MM.1S (cell line): ENCODE measurements around the gene KIAA1191.
A peak's percentile ranks its signal among the peaks of the same experiment; 100 is the strongest.

ENCODE experiments used
- DNase-seq: peaks from one replicate; pipeline ENCODE4 v3.0.0-alpha.2; 2015
- H2AFZ ChIP-seq: fragments of 300-600 bp; sonication (generic); 2 replicates; pipeline ENCODE4 v1.6.0; 2016; ENCODE audit warnings: antibody characterized with exemption, low read length
- H3F3A ChIP-seq: fragments of 300-600 bp; sonication (generic); 2 replicates; pipeline ENCODE4 v1.6.1; 2016; ENCODE audit warnings: mild to moderate bottlenecking, antibody characterized with exemption, low read length, moderate library complexity, mixed read lengths; ENCODE audit not compliant: insufficient read depth
- H3K27ac ChIP-seq: fragments of 300-600 bp; sonication (generic); 2 replicates; pipeline ENCODE4 v1.5.1; 2016; ENCODE audit warnings: mild to moderate bottlenecking, low read length
- H3K27me3 ChIP-seq: fragments of 300-600 bp; sonication (generic); replicated peaks from 2 replicates; pipeline ENCODE4 v1.6.0; 2016; ENCODE audit warnings: low read length; ENCODE audit not compliant: insufficient read depth
- H3K36me3 ChIP-seq: fragments of 300-600 bp; sonication (generic); replicated peaks from 2 replicates; pipeline ENCODE4 v1.6.1; 2016; ENCODE audit warnings: mild to moderate bottlenecking, low read length, mixed read lengths; ENCODE audit not compliant: insufficient read depth
- H3K4me1 ChIP-seq: fragments of 300-600 bp; sonication (generic); 2 replicates; pipeline ENCODE4 v1.6.1; 2016; ENCODE audit warnings: low read length, mixed read lengths
- H3K4me2 ChIP-seq: fragments of 300-600 bp; sonication (generic); 2 replicates; pipeline ENCODE4 v1.6.0; 2016; ENCODE audit warnings: low read depth, low read length
- H3K4me3 ChIP-seq: fragments of 300-600 bp; sonication (generic); 2 replicates; pipeline ENCODE4 v1.5.1; 2016; ENCODE audit warnings: low read length, mixed read lengths
- H3K79me2 ChIP-seq: fragments of 300-600 bp; sonication (generic); 2 replicates; pipeline ENCODE4 v1.6.1; 2016; ENCODE audit warnings: mixed run types, low read length, mixed read lengths
- H3K9ac ChIP-seq: fragments of 300-600 bp; sonication (generic); 2 replicates; pipeline ENCODE4 v1.6.1; 2016; ENCODE audit warnings: low read length, mixed read lengths
- H3K9me2 ChIP-seq: fragments of 300-600 bp; sonication (generic); replicated peaks from 2 replicates; pipeline ENCODE4 v1.6.1; 2016; ENCODE audit warnings: mild to moderate bottlenecking, low read length, mixed read lengths; ENCODE audit not compliant: insufficient read depth
- H3K9me3 ChIP-seq: fragments of 300-600 bp; sonication (generic); replicated peaks from 2 replicates; pipeline ENCODE4 v1.6.1; 2016; ENCODE audit warnings: mild to moderate bottlenecking, low read length, mixed read lengths; ENCODE audit not compliant: insufficient read depth
- H4K20me1 ChIP-seq: fragments of 300-600 bp; sonication (generic); 2 replicates; pipeline ENCODE4 v1.6.1; 2016; ENCODE audit warnings: mild to moderate bottlenecking, low read length, moderate library complexity, mixed read lengths; ENCODE audit not compliant: insufficient read depth
- CTCF ChIP-seq: fragments of 300-600 bp; sonication (generic); IDR thresholded peaks from 2 replicates; pipeline ENCODE4 v1.5.1; 2016; ENCODE audit warnings: antibody characterized with exemption, low read length, mixed read lengths
- EZH2 ChIP-seq: fragments of 300-600 bp; sonication (generic); optimal IDR thresholded peaks from 2 replicates; pipeline ENCODE3; 2017; ENCODE audit warnings: low read depth, mild to moderate bottlenecking, antibody characterized with exemption, low read length, mixed read lengths
- EZH2phosphoT487 ChIP-seq: fragments of 300-600 bp; sonication (generic); IDR thresholded peaks from 2 replicates; pipeline ENCODE4 v1.6.1; 2018; ENCODE audit warnings: antibody characterized with exemption, low read length

KIAA1191 gene

DNA sequence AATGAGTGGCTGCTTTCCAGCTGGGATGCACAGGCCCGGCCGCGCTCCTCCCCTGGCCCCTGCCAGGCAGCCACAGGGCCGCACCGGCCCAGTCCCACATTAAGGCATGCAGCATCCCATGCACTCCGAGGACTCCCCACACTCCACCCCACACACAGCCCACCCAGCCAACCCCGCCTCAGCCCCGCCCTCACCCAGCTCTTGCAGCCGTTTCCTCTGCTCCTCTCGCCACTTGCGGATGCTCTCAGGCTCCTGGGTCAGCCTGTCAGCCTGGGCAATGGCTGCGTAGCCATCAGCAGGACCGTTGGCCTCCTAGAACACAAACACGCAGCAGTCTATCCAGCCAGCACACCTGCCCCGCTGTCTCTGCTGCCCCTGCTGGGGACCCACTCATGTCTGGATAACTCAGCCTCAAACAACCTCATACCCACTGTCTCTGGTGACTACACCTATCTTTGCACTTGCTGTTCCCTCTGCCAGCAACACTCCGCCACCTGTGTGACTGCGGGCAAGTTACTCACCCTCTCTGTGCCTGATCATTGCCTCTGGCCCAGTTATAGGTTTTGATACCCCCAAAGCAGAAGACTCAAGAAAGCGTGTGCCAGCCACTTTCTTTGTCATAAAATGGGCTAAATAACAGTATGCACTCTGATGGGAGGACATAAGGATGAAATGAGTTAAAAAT lies 36.3 kb upstream of the KIAA1191 start:
- Histone ChIP-seq H3K4me2 (no peak overlapping the region), H3K9me2 (no peaks in the 10 kb centered on the region), H4K20me1 (no peaks in the 10 kb centered on the region), H3F3A (no peaks in the 10 kb centered on the region), H2AFZ (no peak overlapping the region), H3K4me1 (0 out of 2 replicates have a peak, but pooled peaks cover 8% of the 10 kb centered on the region), H3K79me2 (no peaks in the 10 kb centered on the region), H3K27ac (no peak overlapping the region), H3K27me3 (no peaks in the 10 kb centered on the region), H3K36me3 (no peaks in the 10 kb centered on the region), H3K4me3 (no peak overlapping the region), H3K9me3 (no peaks in the 10 kb centered on the region), H3K9ac (no peak overlapping the region)
- no peak for TF ChIP-seq CTCF
- no peak for TF ChIP-seq EZH2phosphoT487
- TF ChIP-seq EZH2: no peak
- DNase-seq: no peak

DNA sequence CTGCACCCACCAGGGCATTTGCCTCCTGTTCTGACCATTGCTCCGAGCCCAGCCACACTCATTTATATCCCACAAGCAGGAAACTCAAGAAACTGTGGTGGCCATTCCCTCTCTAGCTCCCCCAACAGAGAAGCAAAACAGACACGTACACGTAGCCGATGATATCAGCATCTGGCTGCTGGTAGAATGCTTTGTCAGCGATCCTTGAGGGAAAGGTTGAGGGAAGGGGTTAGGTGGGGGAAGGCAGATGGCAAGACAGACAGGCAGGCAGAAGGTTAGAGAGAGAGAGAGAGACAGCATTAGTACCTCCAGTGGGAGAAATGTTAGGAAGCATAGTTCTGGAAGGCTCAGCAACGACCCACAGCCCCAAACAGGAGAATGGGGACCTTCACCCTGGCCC lies 34.8 kb upstream of the KIAA1191 start:
- no peaks in the 10 kb centered on the region for H3F3A ChIP-seq
- no peak overlapping the region for H3K4me3 ChIP-seq
- no peaks in the 10 kb centered on the region for H4K20me1 ChIP-seq
- no peak overlapping the region for H3K4me2 ChIP-seq
- H3K27me3 ChIP-seq: no peaks in the 10 kb centered on the region
- peak; percentile 25 for DNase-seq
- no peaks in the 10 kb centered on the region for H3K36me3 ChIP-seq
- H3K4me1 ChIP-seq: 0 out of 2 replicates have a peak, but pooled peaks cover 8% of the 10 kb centered on the region
- no peaks in the 10 kb centered on the region for H3K9me3 ChIP-seq
- H3K9me2 ChIP-seq: no peaks in the 10 kb centered on the region
- no peak overlapping the region; the same call in 1 of the 2 replicates for H3K27ac ChIP-seq
- no peak for TF ChIP-seq EZH2phosphoT487
- TF ChIP-seq CTCF: no peak
- no peak for TF ChIP-seq EZH2
- peaks cover 1% of the 10 kb centered on the region; the same call in 1 of the 2 replicates for H3K79me2 ChIP-seq
- no peak overlapping the region for H3K9ac ChIP-seq
- no peak overlapping the region for H2AFZ ChIP-seq

DNA sequence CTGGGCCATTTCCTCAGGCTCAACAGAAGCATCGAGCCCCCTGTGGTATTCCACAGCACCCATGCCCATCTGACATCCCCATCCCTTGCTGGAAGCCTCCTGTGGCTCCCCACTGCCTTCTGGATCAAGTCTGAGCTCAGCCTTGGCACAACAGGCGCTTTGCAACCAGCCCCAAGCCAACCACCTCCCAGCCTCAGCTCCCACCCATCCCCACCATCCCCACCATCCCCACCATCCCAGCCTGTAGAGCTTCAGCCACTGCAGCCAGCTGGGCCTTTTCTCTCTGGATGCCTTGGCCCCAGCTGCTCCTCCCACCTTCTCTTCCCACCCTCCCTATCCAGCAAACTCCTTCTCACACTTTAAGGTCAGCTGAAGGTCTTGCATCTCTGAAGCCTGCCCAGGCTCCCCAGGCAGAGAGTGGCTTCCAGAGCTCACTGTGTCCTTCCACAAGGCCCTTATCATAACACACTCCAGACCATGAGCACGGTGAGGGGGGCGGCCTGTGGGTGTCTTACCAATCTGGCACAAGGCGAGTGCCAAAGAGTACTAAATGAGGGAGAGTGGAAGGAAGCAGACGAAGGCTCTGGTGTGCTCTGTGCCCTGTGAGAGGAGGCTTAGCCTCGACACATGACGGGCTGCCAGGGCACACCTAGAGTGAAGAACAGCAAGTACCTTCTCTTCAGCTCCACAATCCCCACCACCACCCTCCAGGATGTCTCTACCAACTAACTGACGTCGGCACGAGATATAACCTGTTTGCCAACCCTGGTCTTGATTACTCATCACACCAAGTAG lies 33.5 kb upstream of the KIAA1191 start:
- Histone ChIP-seq H3K4me2 (no peak overlapping the region), H3K36me3 (no peaks in the 10 kb centered on the region), H3K4me1 (0 out of 2 replicates have a peak, but pooled peaks cover 8% of the 10 kb centered on the region), H3K9ac (no peak overlapping the region), H2AFZ (no peak overlapping the region), H3K27me3 (no peaks in the 10 kb centered on the region), H3K79me2 (peaks cover 14% of the 10 kb centered on the region), H3F3A (no peaks in the 10 kb centered on the region), H3K9me2 (no peaks in the 10 kb centered on the region), H3K9me3 (no peaks in the 10 kb centered on the region), H3K4me3 (no peak overlapping the region), H3K27ac (no peak overlapping the region), H4K20me1 (no peaks in the 10 kb centered on the region)
- DNase-seq: no peak
- TF ChIP-seq CTCF (no peak), EZH2 (no peak), EZH2phosphoT487 (no peak)
